Transverse colon (tissue), 3 donors: ENCODE results near the gene FTSJ1.

Experiments
- CTCF ChIP-seq, 5 experiments: fragments of 200-600 bp in 3 of 5; fragments of 450-650 bp in 2 of 5; sonication (generic) in 3 of 5; IDR thresholded peaks; 1 replicate in 2 of 5; 2 replicates in 3 of 5; pipeline ENCODE4 v1.5.1; 2016 to 2017; ENCODE audit warnings: antibody characterized with exemption in 5 of 5, inconsistent platforms in 3 of 5, mild to moderate bottlenecking in 2 of 5, moderate library complexity in 1 of 5
- EP300 ChIP-seq: sonication (generic); formaldehyde crosslinking; IDR thresholded peaks from one replicate; pipeline ENCODE4 v1.6.1; 2017; ENCODE audit warnings: antibody characterized with exemption, low read depth
- POLR2A ChIP-seq: fragments of 450-650 bp; IDR thresholded peaks from one replicate; pipeline ENCODE4 v1.6.1; 2016; ENCODE audit warnings: antibody characterized with exemption, mild to moderate bottlenecking, moderate library complexity

GRCh38 chrX:48459483-48459882, 16.5 kb upstream of the FTSJ1 start:
- TF ChIP-seq POLR2A: no peak
- TF ChIP-seq CTCF (IDR thresholded peaks at IDR 0.05): no peak
- no peak for TF ChIP-seq EP300
